Left colon (tissue), 2 donors: ENCODE data around the gene MYOM1. TPM values are rescaled to one million over a fixed set of nuclear protein-coding genes. Genes with fewer than 3 reads are reported as not detected.
"Not testable (repeated sequence)": the region's sequence is repeated elsewhere in the genome, so short reads cannot be mapped to it uniquely, and the experiment has no call there.

Experiments used
- ATAC-seq: fragments of 200-7000 bp; cut with Tn5 transposase; one replicate; pipeline ENCODE4 v1.9.1; 2020; ENCODE audit warnings: mild to moderate bottlenecking, moderate library complexity
- DNase-seq, 2 donors: peaks; one replicate each; pipeline ENCODE4 v3.0.0-alpha.2; 2020
- intact Hi-C, 2 donors: fragments of 100-400 bp; cut with DNase I in 1 of 2; cut with micrococcal nuclease in 1 of 2; formaldehyde crosslinking; loops; one replicate each; pipeline versions ENCODE4 v1.11.2 to v1.14.0; 2022; cut with DNase I, micrococcal nuclease
- total RNA-seq, 2 donors: library from RNA; stranded (reverse); fragmentation: NEBNext Ultra II Directional; extraction: Animal tissue kit (Norgen Biotek cat#: 25700); gene quantifications; one replicate each; pipeline ENCODE4 v1.2.1, GENCODE V29; 2021
- donor health status: DM: no; HTN: no; CAD: no.
- donor health status: DM: yes; HTN: yes; CAD: no.

Gene MYOM1
- total RNA-seq, 2 donors from 2014 or later: 3.5 to 9.6 TPM

- intact Hi-C loops: no loop called here
- no peak for DNase-seq
- no peak for ATAC-seq
Observed at GRCh38 chr18:3060667-3061580, 158.8 kb downstream of the MYOM1 start.

GRCh38 chr18:3059272-3059671 lies 160.5 kb downstream of the MYOM1 start:
- DNase-seq: no peak
- intact Hi-C loops: loop anchor here in 1 of 2 donors (5.0 kb wide), 1 partner anchor 37 kb away; no protein-coding TSS in a partner anchor
- no peak for ATAC-seq

- intact Hi-C loops: loop anchor here in 1 of 2 donors (5.0 kb wide), 1 partner anchor 36 kb away; no protein-coding TSS in a partner anchor
- no peak for ATAC-seq
- DNase-seq: no peak
Observed at GRCh38 chr18:3058328-3059191, 161.2 kb downstream of the MYOM1 start.

DNA sequence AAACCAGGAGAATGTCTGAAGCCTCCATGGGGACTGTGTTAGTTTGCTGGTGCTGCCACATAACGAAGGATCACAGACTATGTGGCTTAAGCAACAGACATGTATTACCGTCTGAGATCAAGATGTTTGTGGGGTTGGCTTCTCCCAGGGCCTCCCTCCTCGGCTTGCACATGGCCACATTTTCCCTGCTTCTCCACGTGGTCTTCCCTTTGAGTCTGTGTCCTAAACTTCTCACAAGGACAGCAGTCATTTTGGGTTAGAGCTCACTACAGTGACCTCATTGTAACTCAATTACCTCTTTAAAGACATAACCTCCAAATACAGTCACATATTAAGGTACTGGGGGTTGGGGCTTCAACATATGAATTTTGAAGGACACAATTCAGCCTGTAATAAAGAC lies 162.2 kb downstream of the MYOM1 start:
- DNase-seq (no peak), ATAC-seq (no peak)
- intact Hi-C loops: loop anchor here in 1 of 2 donors (5.0 kb wide), 1 partner anchor 35 kb away; no protein-coding TSS in a partner anchor

DNA sequence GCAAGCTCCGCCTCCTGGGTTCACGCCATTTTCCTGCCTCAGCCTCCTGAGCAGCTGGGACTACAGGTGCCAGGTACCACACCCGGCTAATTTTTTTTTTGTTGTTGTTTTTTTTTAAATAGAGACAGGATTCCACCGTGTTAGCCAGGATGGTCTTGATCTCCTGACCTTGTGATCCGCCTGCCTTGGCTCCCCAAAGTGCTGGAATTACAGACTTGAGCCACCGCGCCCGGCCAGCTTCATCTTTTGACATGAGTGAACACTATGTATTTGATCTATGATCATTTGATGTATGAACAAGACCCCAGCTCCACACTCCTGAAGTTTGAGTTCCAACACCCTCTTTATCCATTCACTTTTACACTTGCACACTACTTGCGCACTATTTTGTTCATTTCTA lies 163.5 kb downstream of the MYOM1 start:
- intact Hi-C loops: loop anchor here in 1 of 2 donors (5.0 kb wide), 1 partner anchor 34 kb away; no protein-coding TSS in a partner anchor
- DNase-seq (no peak), ATAC-seq (no peak)

GRCh38 chr18:3055816-3056215 lies 164.0 kb downstream of the MYOM1 start:
- no peak for ATAC-seq
- no peak for DNase-seq
- intact Hi-C loops: loop anchor here in 1 of 2 donors (5.0 kb wide), 1 partner anchor 34 kb away; no protein-coding TSS in a partner anchor

GRCh38 chr18:3055186-3055728 lies 164.5 kb downstream of the MYOM1 start:
- no peak for DNase-seq
- ATAC-seq: no peak
- intact Hi-C loops: loop anchor here in 1 of 2 donors (5.0 kb wide), 1 partner anchor 33 kb away; no protein-coding TSS in a partner anchor

DNA sequence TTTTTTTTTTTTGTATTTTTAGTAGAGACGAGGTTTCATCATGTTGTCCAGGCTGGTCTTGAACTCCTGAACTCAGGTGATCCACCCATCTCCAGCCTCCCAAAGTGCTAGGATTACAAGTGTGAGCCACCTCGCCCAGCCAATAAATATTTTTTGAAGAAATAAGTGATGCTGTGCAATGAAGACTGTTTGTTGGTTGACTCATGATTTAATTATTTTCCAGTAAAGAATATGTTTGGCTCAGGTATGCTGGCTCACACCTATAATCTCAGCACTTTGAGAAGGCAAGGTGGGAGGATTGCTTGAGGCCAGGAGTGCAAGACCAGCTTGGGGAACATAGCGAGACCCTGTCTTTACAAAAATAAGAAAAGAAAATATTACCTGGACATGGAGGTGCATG lies 165.0 kb downstream of the MYOM1 start:
- intact Hi-C loops: loop anchor here in 1 of 2 donors (5.0 kb wide), 1 partner anchor 32 kb away; no protein-coding TSS in a partner anchor
- ATAC-seq: no peak
- no peak for DNase-seq

- intact Hi-C loops: no loop called here
- no peak for ATAC-seq
- no peak for DNase-seq
Observed at GRCh38 chr18:3054214-3054613, 165.6 kb downstream of the MYOM1 start.

GRCh38 chr18:3053081-3053480 lies 166.7 kb downstream of the MYOM1 start:
- no peak for DNase-seq
- no peak for ATAC-seq
- intact Hi-C loops: no loop called here

- intact Hi-C loops: no loop called here
- DNase-seq (no peak), ATAC-seq (no peak)
Observed at GRCh38 chr18:3052411-3052758, 167.4 kb downstream of the MYOM1 start.

- ATAC-seq (peak; percentile 91), DNase-seq (peak in 1 of 2 donors; percentile 72)
- intact Hi-C loops: no loop called here
Observed at GRCh38 chr18:3051718-3052410, 167.9 kb downstream of the MYOM1 start.

DNA sequence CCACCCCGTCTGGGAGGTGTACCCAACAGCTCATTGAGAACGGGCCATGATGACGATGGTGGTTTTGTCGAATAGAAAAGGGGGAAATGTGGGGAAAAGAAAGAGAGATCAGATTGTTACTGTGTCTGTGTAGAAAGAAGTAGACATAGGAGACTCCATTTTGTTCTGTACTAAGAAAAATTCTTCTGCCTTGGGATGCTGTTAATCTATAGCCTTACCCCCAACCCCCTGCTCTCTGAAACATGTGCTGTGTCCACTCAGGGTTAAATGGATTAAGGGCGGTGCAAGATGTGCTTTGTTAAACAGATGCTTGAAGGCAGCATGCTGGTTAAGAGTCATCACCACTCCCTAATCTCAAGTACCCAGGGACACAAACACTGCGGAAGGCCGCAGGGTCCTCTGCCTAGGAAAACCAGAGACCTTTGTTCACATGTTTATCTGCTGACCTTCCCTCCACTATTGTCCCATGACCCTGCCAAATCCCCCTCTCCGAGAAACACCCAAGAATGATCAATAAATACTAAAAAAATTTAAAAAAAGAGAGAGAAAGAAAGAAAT lies 169.8 kb downstream of the MYOM1 start:
- DNase-seq, intact Hi-C loops, ATAC-seq: not testable (repeated sequence)

DNA sequence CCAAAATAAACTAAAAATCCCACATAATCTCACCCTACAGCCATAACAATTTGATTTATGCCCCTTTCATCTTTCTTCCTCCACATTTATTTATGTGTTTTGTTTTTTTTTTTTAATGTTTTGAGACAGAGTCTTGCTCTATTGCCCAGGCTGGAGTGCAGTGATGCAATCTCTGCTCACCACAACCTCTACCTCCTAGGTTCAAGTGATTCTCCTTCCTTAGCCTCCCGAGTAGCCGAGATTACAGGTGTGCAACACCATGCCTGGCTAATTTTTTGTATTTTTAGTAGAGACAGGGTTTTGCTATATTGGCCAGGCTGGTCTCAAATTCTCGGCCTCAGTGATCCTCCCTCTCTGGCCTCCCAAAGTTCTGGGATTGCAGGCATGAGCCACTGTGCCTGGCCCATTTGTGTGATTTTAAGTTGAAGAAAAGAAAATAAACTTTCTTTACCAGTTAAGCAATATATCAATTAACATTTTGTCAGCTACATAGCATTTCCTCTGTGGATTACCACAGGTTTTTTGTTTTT lies 170.9 kb downstream of the MYOM1 start:
- intact Hi-C loops: no loop called here

GRCh38 chr18:3048121-3048520 lies 171.6 kb downstream of the MYOM1 start:
- intact Hi-C loops: no loop called here
- ATAC-seq (no peak), DNase-seq (no peak)

More for the DNA sequence above, 170.9 kb downstream of the MYOM1 start:
- DNase-seq (no peak), ATAC-seq (no peak)

DNA sequence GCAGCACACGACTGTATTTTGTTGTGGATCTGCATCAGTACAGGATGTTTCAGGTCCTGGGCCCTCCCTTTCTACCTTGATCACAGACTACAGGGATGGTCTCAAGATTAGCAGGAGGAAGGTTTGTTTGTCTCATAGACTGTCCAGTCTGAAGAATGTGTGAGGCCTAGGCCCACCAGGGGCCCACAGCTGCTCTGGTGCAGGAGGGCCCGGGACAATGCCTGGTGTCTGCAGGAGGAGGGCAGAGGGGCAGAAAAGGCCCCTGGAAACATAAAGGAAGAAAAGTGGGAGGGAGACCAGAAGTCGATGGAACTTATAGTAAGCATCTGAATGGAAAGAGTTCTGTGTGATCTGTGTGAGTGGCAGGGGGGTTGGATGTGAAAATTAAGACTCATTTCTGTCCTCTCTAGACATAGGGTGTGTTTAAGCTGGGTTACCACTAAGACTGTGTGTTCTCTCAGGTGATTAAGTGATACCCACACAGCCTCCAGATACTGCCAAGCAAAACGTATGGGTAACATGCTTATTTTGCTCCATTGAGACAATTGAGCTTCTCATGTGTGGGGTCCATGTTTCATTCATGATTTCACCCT lies 173.5 kb downstream of the MYOM1 start:
- intact Hi-C loops: no loop called here
- no peak for DNase-seq
- peak; percentile 2 for ATAC-seq

- intact Hi-C loops: no loop called here
- DNase-seq: peak; percentile 83 to 90
- ATAC-seq: peak; percentile 85
Observed at GRCh38 chr18:3044931-3045698, 174.7 kb downstream of the MYOM1 start.
